K562 (cell line): ENCODE measurements around the gene OR6S1. TPM values are rescaled to one million over a fixed set of nuclear protein-coding genes. Genes with fewer than 3 reads are reported as not detected.
A peak's percentile ranks its signal among the peaks of the same experiment; 100 is the strongest.

Experiments used
- ADNP ChIP-seq: fragments of 200-800 bp; sonication (Bioruptor generic); IDR thresholded peaks from 2 replicates; pipeline ENCODE4 v1.6.1; 2016; ENCODE audit warnings: missing genetic modification characterization, missing compliant biosample characterization
- ARNT ChIP-seq, 2 experiments: fragments of 450-650 bp; IDR thresholded peaks; 2 replicates each; pipeline ENCODE4 v1.6.1; 2016; ENCODE audit warnings: mild to moderate bottlenecking in 1 of 2
- ATF2 ChIP-seq: sonication (generic); formaldehyde crosslinking; IDR thresholded peaks from 2 replicates; pipeline ENCODE4 v1.8.1; 2022; ENCODE audit warnings: missing genetic modification reagents
- CBX3 ChIP-seq, 2 experiments: IDR thresholded peaks; 1 replicate in 1 of 2; 2 replicates in 1 of 2; pipeline ENCODE4 v1.6.1; 2012; ENCODE audit warnings: inconsistent platforms in 2 of 2, low read length in 2 of 2, borderline replicate concordance in 1 of 2, control low read depth in 1 of 2
- CEBPB ChIP-seq: fragments of 450-650 bp; IDR thresholded peaks from 2 replicates; pipeline ENCODE4 v1.6.1; 2016; ENCODE audit warnings: missing genetic modification characterization, missing compliant biosample characterization
- CHD2 ChIP-seq: IDR thresholded peaks from 2 replicates; pipeline ENCODE4 v1.6.1; 2011; ENCODE audit warnings: low read depth, low read length
- DPF2 ChIP-seq: fragments of 450-650 bp; IDR thresholded peaks from 2 replicates; pipeline ENCODE4 v1.6.1; 2016
- ETS1 ChIP-seq: conservative IDR thresholded peaks from 2 replicates; pipeline ENCODE4 v1.6.1; 2011; ENCODE audit warnings: low read depth, mild to moderate bottlenecking, low read length; ENCODE audit not compliant: control insufficient read depth
- HBP1 ChIP-seq: fragments of 450-650 bp; formaldehyde crosslinking; IDR thresholded peaks from 2 replicates; pipeline ENCODE4 v1.4.0; 2022; ENCODE audit warnings: missing genetic modification characterization
- NBN ChIP-seq: fragments of 450-650 bp; IDR thresholded peaks from 2 replicates; pipeline ENCODE4 v1.6.1; 2016; ENCODE audit warnings: low read depth, mild to moderate bottlenecking
- NCOA2 ChIP-seq, 2 experiments: fragments of 450-650 bp; IDR thresholded peaks; 2 replicates each; pipeline ENCODE4 v1.6.1; 2018; ENCODE audit warnings: mild to moderate bottlenecking in 2 of 2, moderate library complexity in 1 of 2; ENCODE audit not compliant: partially characterized antibody in 2 of 2
- NFIC ChIP-seq: fragments of 450-650 bp; IDR thresholded peaks from 2 replicates; pipeline ENCODE4 v1.6.1; 2017; ENCODE audit warnings: mild to moderate bottlenecking, inconsistent platforms
- PRMT5 ChIP-seq: sonication (generic); formaldehyde crosslinking; IDR thresholded peaks from 2 replicates; pipeline ENCODE4 v1.5.0; 2020; ENCODE audit warnings: missing genetic modification reagents
- SMAD1 ChIP-seq: fragments of 150-350 bp; IDR thresholded peaks from 2 replicates; pipeline ENCODE4 v1.6.1; 2014; ENCODE audit warnings: low read length, low read depth; ENCODE audit not compliant: partially characterized antibody
- TBL1XR1 ChIP-seq, 2 experiments: IDR thresholded peaks; 2 replicates each; pipeline ENCODE4 v1.6.1; 2012; ENCODE audit warnings: improper control_type of control experiment in 2 of 2, low read length in 2 of 2, mild to moderate bottlenecking in 1 of 2
- TBP ChIP-seq: optimal IDR thresholded peaks from 2 replicates; pipeline ENCODE3; 2011; ENCODE audit warnings: low read depth, low read length, improper control_type of control experiment
- THRB ChIP-seq: fragments of 450-650 bp; formaldehyde crosslinking; conservative IDR thresholded peaks from 2 replicates; pipeline ENCODE4 v1.4.0; 2022; ENCODE audit warnings: mild to moderate bottlenecking, missing genetic modification characterization
- ZEB2 ChIP-seq: fragments of 450-650 bp; IDR thresholded peaks from 2 replicates; pipeline ENCODE4 v1.6.1; 2016
- ZKSCAN8 ChIP-seq: fragments of 200-800 bp; sonication (Bioruptor generic); IDR thresholded peaks from 2 replicates; pipeline ENCODE4 v1.6.1; 2016; ENCODE audit warnings: missing genetic modification characterization, missing compliant biosample characterization
- ZNF263 ChIP-seq: sonication (generic); formaldehyde crosslinking; IDR thresholded peaks from 2 replicates; pipeline ENCODE4 v1.8.0; 2022; ENCODE audit warnings: mild to moderate bottlenecking, missing genetic modification reagents, borderline replicate concordance
- ZNF274 ChIP-seq: IDR thresholded peaks from 2 replicates; pipeline ENCODE4 v1.6.1; 2011; ENCODE audit warnings: low read depth, mild to moderate bottlenecking, low read length, moderate library complexity, borderline replicate concordance
- ZNF311 ChIP-seq: fragments of 250-450 bp; sonication (Bioruptor Pico); IDR thresholded peaks from 2 replicates; pipeline ENCODE4 v1.4.0; 2020; ENCODE audit warnings: mild to moderate bottlenecking, moderate library complexity
- ZNF764 ChIP-seq: fragments of 250-450 bp; sonication (Bioruptor Pico); IDR thresholded peaks from 2 replicates; pipeline ENCODE4 v1.4.0; 2020; ENCODE audit warnings: low read depth, mild to moderate bottlenecking, moderate library complexity
- ZNF79 ChIP-seq: fragments of 250-450 bp; sonication (Bioruptor Pico); IDR thresholded peaks from 2 replicates; pipeline ENCODE4 v1.4.0; 2020; ENCODE audit warnings: low read depth, mild to moderate bottlenecking, moderate library complexity
- polyA plus RNA-seq, 8 experiments: library from polyadenylated mRNA; depleted of rRNA in 4 of 8; stranded (reverse) in 5 of 8; unstranded in 3 of 8; fragments of >200 nt; fragmentation: Nextera tagmentation in 2 of 8; fragmentation: Illumina TruSeq in 1 of 8; extraction: Ambion mirVana in 2 of 8; extraction: Trizol in 1 of 8; gene quantifications; 2 replicates each; pipeline versions ENCODE4 v1.2.1 to v1.2.3, GENCODE V29; 2011 to 2014; ENCODE audit warnings: inconsistent platforms in 1 of 8, missing spikeins in 1 of 8
- total RNA-seq, 7 experiments: library from RNA; depleted of rRNA in 6 of 7; stranded (reverse); fragments of >200 nt in 6 of 7; fragmentation: Illumina TruSeq in 2 of 7; extraction: Trizol in 2 of 7; gene quantifications; 2 replicates each; pipeline versions ENCODE4 v1.2.1 to v1.2.3, GENCODE V29; 2011 to 2021; ENCODE audit warnings: low replicate concordance in 1 of 7

The OR6S1 gene
- total and polyA plus RNA-seq, 9 of the 15 experiments (the other 6 are each of a cell fraction or from before 2014, with no cell fraction given): not detected

GRCh38 chr14:20610002-20610765 is 31.3 kb downstream of the OR6S1 start (continued):
- TF ChIP-seq CBX3 (IDR thresholded peaks at IDR 0.05; ENCODE audit: borderline replicate concordance in 1 of 2, low read length in 2 of 2) (no peak), ADNP (tag) (peak; percentile 83), THRB (CRISPR knock-in tag) (peak; percentile 70; the same call in 1 of the 2 replicates), CEBPB (tag) (0 out of 2 replicates have a peak, but pooled peaks have one; percentile 24), ZNF263 (CRISPR knock-in tag) (peak; percentile 49), CHD2 (peak; percentile 41; the same call in 1 of the 2 replicates), NBN (peak; percentile 50; the same call in 1 of the 2 replicates), PRMT5 (CRISPR knock-in tag) (no peak), SMAD1 (no peak), ZNF311 (CRISPR knock-in tag) (no peak), TBL1XR1 (IDR thresholded peaks at IDR 0.05; ENCODE audit: low read length in 2 of 2) (peak in 1 of 2 experiments; percentile 84; a peak in 2 of 4 replicates), NCOA2 (IDR thresholded peaks at IDR 0.05; ENCODE audit: partially characterized antibody in 2 of 2) (peak in 1 of 2 experiments; percentile 51), ATF2 (no peak), ZNF764 (CRISPR knock-in tag) (peak; percentile 81), ZNF274 (0 out of 2 replicates have a peak, but pooled peaks have one; percentile 52), DPF2 (0 out of 2 replicates have a peak, but pooled peaks have one; percentile 31), ZNF79 (CRISPR knock-in tag) (no peak), ARNT (IDR thresholded peaks at IDR 0.05) (peak; percentile 46 to 61; a peak in 2 of 4 replicates), ETS1 (peak; percentile 89), NFIC (peak; percentile 71), ZKSCAN8 (CRISPR knock-in tag) (0 out of 2 replicates have a peak, but pooled peaks have one; percentile 31), HBP1 (no peak), ZEB2 (peak; percentile 61), TBP (peak; percentile 99)
